Fibroblast of the conjunctiva (primary cell): ENCODE results near the gene PCSK5.
"Not testable (repeated sequence)": the region's sequence is repeated elsewhere in the genome, so short reads cannot be mapped to it uniquely, and the experiment has no call there.

Experiments
- DNase-seq: peaks from one replicate; pipeline ENCODE4 v3.0.0-alpha.2; 2010; ENCODE audit warnings: low read depth

Gene PCSK5

DNA sequence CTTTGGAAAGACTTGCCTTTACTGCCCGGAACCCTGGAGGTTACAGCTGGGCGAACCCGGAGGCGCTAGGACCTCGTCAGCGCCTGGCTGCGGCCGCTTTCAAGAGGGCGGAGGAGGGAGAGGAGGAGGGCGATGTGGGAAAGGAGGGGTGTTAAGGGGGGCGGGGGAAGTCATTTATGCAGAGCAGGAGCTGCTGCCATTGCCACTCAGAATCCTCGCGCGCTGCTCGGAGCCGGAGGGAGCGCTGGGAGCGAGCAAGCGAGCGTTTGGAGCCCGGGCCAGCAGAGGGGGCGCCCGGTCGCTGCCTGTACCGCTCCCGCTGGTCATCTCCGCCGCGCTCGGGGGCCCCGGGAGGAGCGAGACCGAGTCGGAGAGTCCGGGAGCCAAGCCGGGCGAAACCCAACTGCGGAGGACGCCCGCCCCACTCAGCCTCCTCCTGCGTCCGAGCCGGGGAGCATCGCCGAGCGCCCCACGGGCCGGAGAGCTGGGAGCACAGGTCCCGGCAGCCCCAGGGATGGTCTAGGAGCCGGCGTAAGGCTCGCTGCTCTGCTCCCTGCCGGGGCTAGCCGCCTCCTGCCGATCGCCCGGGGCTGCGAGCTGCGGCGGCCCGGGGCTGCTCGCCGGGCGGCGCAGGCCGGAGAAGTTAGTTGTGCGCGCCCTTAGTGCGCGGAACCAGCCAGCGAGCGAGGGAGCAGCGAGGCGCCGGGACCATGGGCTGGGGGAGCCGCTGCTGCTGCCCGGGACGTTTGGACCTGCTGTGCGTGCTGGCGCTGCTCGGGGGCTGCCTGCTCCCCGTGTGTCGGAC, at the start of gene PCSK5:
TSS of gene PCSK5 (plus strand) at position 202 of the 805 bp plus-strand sequence. CDS start at position 711, 509 bp downstream.
- peak; percentile 92 for DNase-seq

DNA sequence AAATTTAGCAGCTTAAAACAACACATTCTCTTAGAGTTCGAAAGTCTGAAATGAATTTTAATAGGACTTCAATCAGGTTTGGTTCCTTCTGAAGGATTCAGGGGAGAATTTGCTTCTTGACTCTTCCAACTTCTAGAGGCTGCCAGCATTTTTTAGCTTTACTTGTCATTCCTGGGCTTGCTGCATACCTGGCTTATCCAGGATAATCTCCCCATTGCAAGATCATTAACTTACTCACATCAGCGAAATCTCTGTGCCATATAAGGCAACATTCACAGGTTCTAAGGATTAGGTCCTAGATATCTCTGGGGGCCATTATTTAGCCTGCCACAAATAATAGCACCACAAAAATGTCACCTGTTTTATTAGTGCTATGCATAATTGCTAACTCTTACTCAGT, 46.2 kb upstream of the PCSK5 start:
- DNase-seq = no peak

DNA sequence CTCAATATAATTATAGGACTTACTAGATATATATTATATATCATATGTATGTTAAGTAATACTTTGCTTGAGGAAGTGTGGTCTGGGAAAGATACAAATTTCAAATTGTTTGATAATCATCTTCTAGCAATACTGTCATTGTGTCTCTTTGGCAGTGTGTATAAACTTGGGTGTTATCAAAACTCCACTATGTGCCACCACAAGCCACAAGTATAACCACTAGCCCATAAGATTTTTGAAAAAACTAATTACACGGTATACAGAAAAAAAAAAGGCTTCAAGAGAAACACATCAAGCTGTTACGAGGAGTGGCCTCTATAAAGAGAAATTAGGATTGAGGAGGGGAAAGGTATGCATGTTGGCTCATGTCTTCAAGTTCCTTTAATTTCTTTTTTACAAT, 44.7 kb upstream of the PCSK5 start:
- no peak for DNase-seq

DNA sequence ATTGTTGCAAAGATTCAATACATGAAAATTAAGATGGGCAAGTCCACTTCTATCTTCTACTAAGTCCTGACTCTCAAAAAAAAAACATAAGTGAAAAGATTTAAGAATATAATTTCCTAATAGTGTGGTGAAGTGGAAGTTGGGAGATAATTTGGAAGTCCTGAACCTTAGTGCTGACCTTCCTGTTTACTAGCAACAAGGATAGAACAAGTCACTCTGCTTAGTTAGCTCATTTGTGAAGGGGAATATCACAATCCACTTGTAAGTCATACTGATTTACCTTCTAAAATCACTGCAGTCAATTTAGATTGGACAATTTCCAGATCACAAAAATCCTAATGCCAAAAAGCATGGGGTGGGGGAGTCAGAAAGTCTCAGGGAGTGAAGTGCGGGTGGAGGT, 43.4 kb upstream of the PCSK5 start:
- DNase-seq = no peak

DNA sequence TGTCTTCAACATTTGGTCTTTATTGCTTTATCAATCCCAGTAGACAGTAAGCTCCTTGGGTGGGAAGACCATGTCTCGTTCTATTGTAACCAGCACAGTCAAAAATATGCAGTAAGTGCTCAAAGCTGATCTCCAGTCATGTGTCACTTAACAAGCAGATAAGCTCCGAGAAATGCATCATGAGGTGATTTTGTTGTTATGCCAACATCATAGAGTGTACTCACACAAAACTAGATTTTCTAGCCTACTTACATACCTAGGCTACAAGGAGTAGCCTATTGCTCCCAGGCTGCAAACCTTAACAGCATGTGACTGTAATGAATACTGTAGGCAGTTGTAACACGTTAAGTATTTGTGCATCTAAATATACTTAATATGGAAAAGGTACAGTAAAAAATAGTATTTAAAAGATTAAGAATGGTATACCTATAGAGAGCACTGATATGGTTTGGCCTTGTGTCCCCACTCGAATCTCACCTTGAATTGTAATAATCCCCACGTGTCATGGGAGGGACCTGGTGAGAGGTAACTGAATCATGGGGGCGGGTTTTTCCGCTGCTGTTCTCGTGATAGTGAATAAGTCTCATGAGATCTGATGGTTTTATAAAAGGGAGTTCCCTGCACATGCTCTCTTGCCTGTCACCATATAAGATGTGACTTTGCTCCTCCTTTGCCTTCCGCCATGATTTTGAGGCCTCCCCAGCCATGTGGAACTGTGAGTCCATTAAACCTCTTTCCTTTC, 39.8 kb upstream of the PCSK5 start:
- no peak for DNase-seq

DNA sequence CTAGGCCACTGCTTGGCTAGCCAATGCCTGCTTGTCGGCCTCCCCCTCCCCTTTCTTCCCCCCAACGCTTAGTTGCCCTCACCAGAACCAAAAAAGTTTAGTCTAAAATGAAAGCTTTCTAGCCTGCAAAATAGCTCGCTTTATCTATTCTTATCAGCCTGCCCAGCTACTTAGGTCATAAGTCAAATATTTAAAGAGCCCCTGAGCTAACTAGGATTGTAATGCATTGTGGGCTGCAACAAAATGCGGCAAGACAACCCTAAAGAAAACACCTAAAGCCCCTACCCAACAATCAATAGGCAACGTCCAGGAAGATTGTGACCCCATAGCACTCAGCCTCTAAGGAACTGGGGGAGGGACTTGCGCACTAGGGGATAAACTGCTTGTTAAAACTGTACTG, 38.6 kb upstream of the PCSK5 start:
- DNase-seq = no peak

DNA sequence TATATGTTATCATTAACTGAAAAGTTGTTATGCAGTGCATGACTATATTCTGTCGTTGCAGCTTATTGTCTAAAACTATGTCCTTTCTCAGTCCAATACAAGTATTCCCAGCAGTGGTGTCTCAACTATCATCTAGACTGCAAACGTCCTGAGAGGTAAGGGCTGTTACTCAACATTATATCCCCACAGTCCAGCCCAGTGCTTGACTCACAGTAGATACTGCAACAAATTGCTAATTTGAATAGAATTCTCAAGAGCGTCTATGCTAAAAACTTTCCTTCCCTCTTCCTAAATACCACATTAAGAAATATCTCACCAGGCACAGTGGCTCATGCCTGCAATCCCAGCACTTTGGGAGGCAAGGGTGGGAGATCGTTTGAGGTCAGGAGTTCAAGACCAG, 37.7 kb upstream of the PCSK5 start:
- DNase-seq = no peak

DNA sequence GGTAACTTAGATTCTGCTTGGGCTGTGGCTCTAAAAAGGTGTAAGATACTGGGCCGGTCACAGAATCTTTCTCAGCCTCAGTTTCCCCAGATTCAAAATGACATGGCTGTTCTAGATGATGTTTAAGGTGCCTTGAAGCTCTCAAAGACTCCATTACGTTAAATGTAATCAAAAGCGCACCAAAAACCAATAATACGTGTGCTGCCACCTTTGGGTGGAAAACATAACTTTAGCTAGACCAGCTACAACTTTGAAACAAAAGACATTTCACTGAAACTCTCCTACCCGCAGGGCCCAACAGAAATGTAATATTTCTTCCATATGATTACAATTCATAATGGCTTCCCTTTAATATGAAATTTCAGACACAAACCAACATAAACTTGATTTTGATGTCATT, 35.0 kb upstream of the PCSK5 start:
- peak; percentile 14 for DNase-seq

DNA sequence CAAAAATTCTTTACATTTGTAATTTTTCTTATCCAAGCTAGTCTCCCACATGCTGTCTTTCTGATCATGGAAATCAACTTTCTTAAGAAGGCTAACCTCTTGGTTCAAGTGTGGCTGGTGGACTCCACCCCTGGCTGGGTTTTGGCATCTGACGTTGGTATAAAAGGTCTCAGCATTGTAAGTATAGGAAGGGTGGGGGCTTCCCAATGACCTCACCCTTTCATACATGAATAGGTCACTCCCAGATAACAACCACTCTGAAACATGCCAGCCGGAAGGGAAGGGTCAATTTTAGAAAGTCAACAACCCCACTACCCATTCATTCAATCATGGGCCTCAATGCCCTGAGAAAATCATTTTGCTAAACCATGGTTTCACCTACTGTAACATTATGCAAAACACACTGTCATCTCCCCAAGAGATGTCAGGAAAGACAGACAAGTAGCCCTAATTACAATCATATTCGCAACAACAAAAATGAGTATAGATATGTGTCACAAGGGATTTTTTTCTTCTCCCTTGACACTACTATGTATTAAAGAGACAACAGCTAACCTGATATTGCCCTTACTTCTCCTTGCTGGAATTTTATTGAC, 31.9 kb upstream of the PCSK5 start:
- DNase-seq = no peak

DNA sequence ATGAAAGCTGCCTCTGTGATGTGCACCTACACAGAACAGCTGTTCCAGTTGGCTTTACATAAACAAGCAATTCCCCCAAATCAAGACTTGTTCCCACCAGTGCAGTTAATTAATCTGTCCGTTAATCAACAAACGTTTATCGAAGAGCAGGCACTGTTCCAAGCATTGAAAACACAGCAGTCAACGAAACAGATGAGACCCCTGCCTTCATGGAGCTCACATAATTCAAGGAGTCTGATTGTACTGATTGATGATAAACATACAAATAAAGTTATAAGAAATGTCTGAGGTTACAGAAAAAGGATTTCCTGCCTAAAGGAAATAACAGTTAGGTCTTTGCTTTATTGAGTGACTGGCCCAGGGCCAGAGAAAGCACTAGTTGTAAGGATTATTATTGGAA, 26.2 kb upstream of the PCSK5 start:
- no peak for DNase-seq

DNA sequence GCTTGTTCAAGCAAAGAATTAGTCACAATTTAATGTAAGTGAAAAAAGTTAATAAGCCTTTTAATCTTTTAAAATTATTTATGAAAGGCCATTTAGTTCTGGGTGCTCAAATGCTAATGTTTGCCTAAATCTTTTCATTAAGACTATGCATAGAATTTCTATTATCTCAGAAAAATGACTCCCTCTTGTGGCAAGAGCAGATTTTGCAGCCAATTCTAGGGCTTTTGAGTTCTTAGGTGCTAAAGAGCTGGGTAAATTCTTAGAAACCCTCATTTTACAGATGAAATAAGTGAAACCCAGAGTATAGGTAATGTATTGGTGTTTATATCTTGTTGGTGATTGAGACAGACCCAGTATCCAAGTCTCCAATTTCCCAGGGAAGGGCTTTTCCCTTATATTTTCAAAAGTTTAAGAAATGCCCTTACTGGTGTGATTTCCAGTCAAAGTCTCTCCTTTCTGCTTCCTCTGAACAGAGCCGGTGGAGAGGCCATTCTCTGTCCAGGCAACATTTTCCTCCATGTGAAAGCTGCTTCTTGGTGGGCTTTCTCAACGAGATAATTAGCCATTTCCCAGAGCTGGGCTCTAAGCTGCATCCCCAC, 24.1 kb upstream of the PCSK5 start:
- peak; percentile 26 for DNase-seq

DNA sequence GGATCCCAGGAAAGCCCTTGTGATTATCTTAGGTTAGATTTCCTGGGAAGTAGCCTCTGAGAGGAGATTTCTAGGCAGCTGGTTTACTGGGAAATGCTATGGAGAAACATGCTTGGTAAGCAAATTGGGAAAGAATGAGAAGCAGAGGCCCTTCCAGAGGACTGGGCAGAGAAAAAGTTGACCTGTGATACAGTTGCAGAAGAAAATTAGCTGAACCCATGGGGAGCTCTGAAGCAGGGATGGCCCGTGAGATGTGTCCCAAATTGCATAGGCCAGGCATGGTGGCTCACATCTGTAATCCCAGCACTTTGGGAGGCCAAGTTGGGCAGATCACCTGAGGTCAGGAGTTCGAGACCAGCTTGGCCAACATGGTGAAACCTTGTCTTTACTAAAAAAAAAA, 21.9 kb upstream of the PCSK5 start:
- not testable (repeated sequence) for DNase-seq

DNA sequence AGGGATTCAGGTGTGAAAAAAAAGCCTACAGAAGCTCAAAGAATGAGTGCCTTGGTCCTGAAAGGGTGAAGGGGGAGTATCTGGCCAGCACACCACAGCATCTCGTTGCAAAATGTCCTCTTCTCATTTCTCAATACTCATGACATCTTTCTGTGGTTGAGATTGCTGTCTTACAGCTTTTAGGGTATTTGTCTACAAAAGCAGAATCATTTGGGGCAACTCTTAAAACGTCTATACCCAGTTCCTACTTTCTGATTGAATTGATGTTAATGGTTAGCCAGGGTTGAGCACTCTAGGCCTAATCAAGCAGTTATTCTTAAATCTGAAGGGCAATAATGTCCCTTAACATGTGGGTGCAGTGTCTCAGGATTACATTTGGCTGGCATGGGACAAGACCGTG, 21.2 kb upstream of the PCSK5 start:
- no peak for DNase-seq

DNA sequence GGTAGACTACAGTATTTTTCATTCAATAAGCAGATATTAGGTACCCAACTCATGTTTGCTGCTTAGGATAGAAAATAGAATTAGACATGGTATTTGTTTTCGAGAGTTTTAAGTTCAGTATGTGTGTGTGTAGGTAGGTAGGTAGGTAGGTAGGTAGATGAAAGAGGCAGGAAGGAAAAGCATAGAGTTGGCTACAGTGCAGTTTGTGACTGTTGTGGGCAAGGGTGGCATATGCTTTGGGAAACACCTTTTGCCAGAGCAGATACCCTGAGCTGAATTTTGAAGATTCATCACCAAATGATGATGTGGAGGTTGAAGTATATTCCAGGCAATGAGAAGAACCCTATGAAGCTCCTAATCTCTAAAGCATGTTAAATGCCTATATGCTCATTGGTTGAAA, 20.0 kb upstream of the PCSK5 start:
- DNase-seq = no peak

DNA sequence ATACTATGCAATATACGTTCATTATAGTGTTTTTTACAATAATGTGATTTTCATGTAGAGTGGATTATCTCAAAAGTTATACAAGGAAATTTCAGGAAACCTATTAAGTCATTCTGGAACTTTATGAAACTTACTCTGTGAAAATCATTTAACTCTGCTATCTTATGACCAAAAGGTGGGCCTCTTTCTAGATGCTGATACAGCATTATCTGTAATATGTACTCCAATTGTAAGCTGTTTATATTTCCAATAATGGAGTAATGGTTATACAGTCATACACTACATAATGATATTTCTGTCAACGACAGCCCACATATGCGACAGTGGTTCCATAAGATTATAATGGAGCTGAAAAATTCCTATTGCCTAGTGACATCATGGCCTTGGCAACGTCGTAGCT, 18.8 kb upstream of the PCSK5 start:
- DNase-seq = no peak

DNA sequence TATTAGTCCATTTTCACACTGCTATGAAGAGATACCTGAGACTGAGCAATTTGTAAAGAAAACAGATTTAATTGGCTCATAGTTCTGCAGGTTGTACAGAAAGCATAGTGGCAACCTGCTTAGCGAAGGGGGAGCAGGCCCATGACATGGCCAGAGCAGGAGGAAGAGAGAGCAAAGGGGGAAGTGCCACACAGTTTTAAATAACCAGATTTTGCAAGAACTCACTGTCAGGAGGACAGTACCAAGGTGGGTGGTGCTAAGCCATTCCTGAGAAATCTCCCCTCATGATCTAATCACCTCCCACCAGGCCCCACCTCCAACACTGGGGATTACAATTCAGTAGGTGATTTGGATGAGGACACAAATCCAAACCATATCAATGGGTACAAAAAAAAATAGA, 16.8 kb upstream of the PCSK5 start:
- no peak for DNase-seq

DNA sequence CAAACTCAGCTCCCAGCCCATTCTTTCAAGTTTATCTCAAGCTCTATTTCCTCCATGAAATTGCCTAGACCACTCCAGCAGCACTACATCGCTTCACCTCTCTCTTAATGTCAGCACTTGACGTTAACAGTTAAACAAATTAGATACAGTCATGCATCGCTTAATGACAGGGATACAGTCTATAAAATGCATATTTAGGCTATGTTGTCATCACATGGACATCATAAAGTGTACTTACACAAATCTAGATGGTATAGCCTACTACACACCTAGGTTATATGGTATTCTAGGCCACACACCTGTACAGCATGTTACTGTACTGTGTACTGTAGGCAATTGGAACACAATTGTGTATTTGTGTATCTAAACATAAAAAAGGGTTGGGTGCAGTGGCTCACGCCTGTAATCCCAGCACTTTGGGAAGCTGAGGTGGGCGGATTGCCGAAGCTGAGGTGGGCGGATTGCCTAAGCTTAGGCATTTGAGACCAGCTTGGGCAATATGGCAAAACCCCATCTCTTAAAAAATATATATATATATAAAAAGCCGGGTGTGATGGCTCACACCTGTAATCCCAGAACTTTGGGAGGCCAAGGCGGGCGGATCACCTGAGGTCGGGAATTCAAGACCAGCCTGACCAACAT, 13.4 kb upstream of the PCSK5 start:
- DNase-seq = no peak

DNA sequence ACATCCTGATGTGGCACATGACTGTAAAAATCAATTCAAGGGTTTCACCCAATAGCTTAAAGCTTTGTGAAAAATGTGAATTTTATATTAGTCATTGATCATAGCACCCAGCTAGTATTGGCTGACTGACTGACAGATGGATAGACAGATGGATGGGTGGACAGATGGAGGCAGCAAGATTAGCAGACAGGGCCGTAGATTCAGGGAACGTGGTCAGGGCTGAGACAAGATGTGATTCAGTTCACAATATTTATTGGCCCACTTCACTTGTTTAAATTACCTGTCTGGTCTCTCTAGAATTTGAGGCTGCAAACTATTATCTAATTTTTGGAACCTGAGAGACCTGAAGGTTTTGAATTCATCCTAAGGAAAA, 12.0 kb upstream of the PCSK5 start:
- DNase-seq = no peak

DNA sequence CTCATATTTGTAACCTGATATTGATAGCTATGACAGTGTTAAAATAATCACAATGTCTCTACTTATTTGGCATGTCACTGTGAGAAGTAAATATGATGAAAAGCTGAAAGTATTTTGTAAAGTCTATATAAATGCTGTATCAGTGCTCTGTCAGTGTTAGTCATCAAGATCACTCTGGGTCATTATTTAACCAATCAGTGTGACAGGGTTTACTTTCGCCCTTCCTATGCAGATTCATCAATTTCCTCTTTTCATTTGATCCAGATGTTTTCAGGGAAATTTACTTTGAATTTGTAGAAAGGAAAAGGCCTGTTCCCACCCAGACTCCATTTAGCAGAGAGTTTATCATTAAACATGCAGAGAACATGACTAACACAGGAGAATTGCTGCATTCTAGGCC, 9.9 kb upstream of the PCSK5 start:
- peak; percentile 2 for DNase-seq

DNA sequence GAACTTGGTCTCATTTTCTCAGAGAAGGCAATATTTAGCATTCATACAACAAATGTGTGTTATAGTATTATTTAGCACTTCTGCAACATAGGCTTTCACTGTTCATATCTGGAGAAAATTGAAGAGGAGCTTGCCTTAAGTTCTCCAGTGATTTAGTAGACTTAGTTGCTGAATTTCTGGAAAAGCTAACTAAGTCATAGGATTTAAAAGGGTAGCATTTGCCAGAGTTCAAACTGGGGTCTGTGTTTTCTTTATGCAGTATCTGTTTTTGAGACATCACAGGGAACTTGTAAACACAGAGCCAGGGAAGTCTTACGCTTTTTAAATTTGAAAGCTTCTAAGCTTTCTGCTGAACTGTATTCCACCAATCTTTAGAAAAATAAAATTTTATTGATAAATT, 8.7 kb upstream of the PCSK5 start:
- DNase-seq = no peak

DNA sequence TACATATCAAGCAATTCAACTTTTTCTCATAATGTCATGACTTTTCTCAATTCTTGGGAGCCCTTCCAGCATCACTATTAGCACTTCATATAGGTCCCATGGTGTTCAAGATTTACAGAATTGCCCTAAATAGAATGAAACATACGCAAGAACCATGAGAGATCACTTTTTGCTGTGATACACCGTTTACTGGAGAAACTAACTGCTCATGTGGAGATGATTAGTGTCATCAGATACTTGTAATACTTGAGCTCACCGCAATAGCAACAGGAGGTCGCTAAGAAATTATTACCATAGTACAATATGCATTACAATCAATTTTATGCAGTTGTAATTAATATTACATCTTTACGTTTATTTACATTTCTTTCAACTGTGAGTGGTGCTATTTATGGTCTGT, 4.8 kb upstream of the PCSK5 start:
- DNase-seq = peak; percentile 3

DNA sequence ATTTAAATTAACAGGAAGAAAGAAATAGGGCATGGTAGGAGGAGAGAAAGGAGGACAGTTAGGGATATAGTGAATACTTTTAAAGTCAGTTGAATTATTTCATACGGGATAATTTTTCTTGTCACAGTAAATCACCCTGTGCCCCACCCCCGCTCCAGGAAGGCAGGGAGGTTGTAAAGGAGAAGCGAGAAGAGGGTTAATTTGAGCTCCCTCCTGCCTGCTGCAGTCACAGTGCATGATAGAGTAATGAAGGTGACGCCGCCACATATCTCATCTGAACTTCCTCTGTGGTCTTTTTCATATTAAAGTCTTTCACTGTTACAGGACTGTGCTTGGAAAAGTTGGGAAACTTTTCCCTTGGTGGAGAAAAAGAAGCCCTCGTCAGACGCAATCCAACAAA, 896 bp upstream of the PCSK5 start:
- no peak for DNase-seq
